ENCODE results near the gene ZNF524.

ZNF524 gene

DNA sequence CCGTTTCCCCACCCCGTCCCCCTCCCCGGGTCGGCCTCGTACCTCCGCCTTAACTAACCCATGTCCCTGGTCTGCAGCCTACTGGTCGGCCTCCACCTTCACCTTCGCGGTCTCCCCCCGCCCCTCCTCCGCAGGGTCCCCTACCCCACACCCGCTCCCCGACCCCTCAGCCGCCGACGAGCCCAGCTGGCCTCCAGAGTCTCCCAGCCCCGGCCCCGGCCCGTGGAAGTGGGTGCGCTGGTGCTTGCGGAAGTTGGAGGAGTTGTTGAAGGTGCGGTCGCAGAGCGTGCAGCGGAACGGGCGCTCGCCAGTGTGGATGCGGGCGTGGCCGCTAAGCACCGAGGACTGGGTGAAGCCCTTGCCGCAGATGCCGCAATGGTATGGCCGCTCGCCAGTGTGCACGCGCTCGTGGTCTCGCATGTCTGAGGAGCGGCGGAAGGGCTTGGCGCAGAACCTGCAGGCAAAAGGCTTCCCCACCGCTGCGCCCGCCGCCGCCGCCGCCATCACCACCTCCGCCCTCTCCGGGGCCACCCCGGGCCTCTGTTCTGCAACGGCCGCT lies 21.7 kb downstream of the ZNF524 start:
- no peak for DNase-seq (ENCODE audit: low read depth)

DNA sequence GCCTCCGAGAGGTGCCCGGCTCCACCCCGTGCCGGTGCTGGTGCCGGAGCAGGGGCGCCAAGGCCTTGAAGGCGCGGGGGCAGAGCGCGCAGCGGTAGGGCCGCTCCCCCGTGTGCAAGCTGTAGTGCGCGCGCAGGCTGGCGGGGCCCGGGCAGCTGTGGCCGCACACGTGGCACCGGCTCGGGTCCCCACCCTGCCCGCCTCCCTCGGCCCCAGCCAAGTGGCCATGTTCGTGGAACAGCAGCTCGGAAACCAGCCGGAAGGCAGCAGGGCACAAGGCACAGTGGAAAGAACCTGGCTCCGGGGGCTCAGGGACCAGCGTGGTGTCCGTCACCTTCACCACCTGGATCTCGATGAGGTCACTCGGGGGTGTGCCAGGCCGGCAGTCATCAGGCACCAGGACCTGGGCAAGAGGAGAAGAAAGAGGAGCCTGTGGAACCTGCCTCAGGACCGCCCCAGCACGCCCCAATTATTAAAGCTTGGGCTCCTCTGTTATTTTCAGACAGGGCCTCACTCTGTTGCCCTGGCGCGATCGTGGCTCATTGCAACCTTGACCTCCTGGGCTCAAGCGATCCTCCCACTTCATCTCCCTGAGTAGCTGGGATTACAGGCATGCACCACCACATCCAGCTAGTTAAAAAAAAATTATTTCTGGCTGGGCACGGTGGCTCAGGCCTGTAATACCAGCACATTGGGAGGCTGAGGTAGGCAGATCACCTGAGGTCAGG lies 22.3 kb downstream of the ZNF524 start:
- no peak for DNase-seq (ENCODE audit: low read depth)

DNA sequence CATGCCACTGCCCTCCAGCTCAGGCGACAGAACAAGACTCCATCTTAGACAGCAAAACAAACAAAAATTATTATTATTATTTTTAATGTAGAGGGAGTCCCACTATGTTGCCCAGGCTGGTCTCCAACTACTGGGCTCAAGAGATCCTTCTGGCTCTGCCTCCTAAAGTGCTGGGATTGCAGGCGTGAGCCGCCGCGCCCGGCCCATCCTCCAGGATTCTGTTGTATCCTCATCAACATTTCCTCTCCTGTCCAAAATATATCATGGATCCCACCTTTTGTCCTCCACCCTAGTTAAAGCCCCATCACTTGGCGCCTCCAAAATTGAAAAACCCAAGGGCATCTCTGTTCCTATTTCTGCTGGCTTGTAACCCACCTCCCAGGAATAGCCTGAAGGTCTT lies 23.0 kb downstream of the ZNF524 start:
- DNase-seq (ENCODE audit: low read depth), result no peak

DNA sequence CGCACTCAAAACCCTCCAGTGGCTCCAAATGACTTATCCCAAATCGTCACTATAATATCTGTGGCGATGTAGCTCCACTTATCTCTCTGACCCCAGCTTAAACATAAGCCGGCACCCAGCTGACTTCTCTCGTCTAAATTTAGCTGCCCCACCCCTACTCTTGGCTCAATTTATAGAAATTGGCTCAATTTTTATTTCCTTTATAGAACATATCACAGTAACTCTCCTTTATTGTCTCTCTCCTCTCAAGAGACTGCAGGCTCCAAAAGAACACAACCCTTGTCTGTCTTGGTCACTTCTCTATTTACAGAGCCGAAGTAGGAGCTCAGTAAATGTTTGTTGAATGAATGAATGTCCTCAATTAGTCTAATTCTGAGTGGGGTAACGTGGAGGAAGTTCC lies 23.5 kb downstream of the ZNF524 start:
- no peak for DNase-seq (ENCODE audit: low read depth)

DNA sequence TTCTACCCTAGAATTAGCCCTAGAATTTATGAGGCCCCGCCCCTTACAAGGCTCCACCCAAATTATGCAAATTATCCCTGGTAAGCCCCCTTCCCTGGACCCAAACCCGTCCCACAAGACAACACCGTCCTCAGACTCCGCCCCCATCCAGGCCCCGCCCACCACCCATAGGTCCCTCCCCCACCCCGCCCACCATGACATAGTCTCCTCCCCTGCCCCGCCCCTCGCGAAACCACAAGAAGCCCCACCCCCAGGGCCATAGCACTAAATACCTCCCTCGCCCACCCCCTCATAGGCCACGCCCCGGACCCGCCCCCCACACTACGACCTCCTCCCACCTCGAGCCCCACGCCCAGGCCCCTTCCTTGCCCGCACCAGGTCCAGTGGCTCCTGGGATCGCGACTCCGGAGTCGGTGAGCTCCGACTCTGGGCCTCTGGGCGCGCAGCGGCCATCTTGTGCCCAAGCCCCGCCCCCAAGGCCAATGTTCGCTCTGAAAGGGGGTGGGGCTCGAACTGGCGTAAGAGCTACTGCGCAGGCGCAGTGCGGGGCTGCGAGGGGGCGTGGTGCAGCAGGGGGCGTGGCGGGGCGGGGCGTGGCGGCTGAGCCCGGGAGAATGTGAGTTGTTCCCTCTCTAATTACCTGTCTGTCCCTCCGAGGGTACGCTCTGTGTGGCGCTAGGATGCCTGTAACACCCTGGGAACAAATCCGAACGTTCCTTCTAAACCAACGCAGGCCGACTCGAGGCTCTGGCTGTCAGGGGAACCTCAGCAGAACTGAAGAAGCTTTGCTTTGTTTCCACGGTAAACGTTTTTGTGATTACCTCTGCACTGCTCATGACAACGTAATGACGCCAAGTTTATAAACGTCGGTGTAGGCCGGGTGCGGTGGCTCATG lies 24.3 kb downstream of the ZNF524 start, which contains the start of gene ZNF784:
TSS of gene ZNF784 (minus strand) at position 458 of the 895 bp plus-strand sequence. CDS start at position 453, 5 bp downstream.
- DNase-seq (ENCODE audit: low read depth), result peak; percentile 91

DNA sequence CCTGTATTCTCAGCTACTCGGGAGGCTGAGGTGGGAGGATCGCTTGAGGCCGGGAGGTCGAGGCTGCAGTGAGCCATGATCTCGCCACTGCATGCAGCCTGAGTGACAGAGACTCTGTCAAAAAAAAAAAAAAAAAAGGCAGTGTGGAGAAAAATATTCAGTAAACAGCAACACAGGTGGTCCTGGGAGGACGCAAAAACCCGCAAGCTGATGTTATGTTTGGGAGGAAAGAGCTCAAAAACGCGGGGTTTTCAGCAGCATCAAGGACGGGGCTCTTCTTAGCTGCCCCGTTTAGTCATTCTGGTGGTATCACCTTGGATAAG lies 24.9 kb downstream of the ZNF524 start:
- DNase-seq (ENCODE audit: low read depth), result no peak

- DNase-seq (ENCODE audit: low read depth), result peak; percentile 36
Measured at GRCh38 chr19:55626350-55626749, 26.3 kb downstream of the ZNF524 start.

- peak; percentile 91 for DNase-seq (ENCODE audit: low read depth)
Measured at GRCh38 chr19:55632463-55632834, 32.4 kb downstream of the ZNF524 start.

GRCh38 chr19:55633861-55634260 lies 33.8 kb downstream of the ZNF524 start:
- DNase-seq (ENCODE audit: low read depth), result no peak

DNA sequence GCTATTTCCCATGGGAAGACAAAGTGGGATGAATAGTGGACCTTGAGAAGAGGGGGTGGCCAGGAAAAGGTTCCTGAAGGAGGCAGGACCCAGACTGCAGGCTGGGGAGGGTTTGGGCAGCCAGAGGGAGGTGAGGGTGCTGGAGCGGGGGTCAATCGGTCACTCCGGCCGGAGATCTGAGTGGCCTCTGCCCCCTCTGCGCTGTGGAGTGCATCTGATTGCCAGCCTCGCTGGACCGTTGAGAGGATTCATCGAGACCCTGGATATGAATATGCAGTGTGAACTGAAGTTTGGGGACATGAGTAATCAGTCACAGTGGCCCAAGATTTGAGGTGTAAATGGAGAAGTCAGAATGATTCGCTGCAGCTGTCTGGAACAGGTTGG lies 35.2 kb downstream of the ZNF524 start:
- DNase-seq (ENCODE audit: low read depth), result no peak

DNA sequence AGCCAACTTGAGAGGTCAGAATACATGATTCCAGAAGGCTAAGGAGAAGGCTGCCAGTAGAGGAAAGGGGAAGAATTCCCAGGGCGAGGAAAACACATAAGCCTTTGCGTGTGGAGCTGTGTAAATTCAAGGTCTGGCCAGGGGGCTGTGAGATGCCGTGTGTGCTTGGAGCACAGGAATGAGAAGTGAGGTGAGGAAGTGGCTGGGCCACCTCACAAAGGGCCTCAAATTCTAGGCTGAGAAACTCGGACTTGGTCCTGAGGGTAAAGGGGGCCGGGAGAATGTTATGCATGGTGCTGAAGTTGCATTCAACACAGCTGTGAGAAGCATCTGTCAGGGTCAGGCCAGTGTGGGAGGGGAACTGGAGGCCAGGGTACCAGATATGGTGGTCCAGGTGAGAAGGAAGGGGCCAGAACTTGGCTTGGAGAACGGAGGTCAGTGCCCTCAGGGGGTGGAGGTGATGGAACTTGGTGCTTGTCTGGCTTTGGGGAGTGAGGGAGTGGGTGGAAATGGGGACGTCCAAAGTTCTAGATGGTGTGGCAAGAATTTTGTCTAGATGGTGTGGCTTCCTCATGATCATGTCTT lies 35.9 kb downstream of the ZNF524 start:
- DNase-seq (ENCODE audit: low read depth), result no peak

GRCh38 chr19:55636723-55637122 lies 36.6 kb downstream of the ZNF524 start:
- DNase-seq (ENCODE audit: low read depth), result no peak

DNA sequence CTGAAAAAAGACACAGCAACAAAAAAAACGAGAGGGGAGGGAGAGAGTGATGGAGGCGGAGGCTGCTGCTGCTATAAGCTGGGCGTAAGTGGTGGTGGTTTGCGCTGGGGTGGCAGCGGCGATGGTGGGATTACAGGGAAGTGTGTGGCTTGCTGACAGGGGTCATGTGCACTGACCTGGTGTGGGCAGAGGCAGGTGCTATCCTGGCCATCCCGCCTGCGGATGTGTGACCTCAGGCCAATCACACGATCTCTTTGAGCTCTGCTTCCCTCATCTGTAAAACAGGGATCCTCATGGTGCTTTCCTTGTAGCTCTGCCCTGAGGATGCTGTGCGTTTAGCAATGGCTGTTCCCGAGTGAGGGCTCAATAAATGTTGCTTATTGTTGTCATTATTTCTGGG lies 37.4 kb downstream of the ZNF524 start:
- DNase-seq (ENCODE audit: low read depth), result no peak

- DNase-seq (ENCODE audit: low read depth), result no peak
Measured at GRCh38 chr19:55638864-55639359, 38.8 kb downstream of the ZNF524 start.

DNA sequence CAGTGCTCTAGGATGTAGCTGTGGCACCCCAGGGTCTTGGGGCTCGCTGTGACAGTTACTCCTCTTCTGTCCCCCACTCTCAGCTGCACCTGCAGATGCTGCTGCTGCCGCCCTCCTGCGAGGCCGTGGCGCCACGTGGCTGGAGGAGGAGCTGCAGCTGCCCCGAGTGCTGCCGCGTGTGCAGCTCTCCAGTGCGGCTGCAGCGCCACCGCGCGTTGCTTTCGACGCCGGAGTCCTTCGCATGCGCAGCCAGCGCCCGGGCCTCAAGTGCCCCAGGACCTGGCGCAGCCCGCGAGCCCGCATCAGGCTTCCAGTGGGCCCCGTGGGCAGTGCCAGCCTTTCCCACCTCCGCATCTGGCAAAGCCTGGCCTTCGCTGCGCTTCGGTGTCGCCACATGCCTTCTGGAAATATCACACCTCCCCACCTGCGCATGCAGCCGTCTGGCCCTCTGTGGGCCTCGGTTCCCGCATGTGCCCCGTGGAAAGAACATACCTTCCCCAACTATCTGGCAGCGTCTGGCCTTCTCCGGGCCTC lies 40.0 kb downstream of the ZNF524 start:
- peak; percentile 53 for DNase-seq (ENCODE audit: low read depth)

GRCh38 chr19:55640577-55641425 lies 40.7 kb downstream of the ZNF524 start, which contains the start of gene ZNF580:
Gene ZNF580, plus strand, starts transcription at chr19:55641002. Its CDS starts 1,507 bp downstream, at chr19:55642509.
- no peak for DNase-seq (ENCODE audit: low read depth)

- DNase-seq (ENCODE audit: low read depth), result no peak
Measured at GRCh38 chr19:55641426-55642152, 41.5 kb downstream of the ZNF524 start.

GRCh38 chr19:55642153-55643002 lies 42.3 kb downstream of the ZNF524 start:
- no peak for DNase-seq (ENCODE audit: low read depth)

All from activated gamma-delta T cell treated with anti-CD3 and anti-CD28 coated beads, Interleukin-2, amount 50 U/mL, for 16 hours (primary cell).